HepG2 (cell line): Measurements from ENCODE around the gene RALB. TPM values are rescaled to one million over a fixed set of nuclear protein-coding genes. Genes with fewer than 3 reads are reported as not detected.

Source experiments
- ATF5 ChIP-seq: sonication (generic); formaldehyde crosslinking; IDR thresholded peaks from 2 replicates; pipeline ENCODE4 v1.4.0; 2020; ENCODE audit warnings: mild to moderate bottlenecking, low read depth, missing genetic modification reagents
- ATF7-NPFF ChIP-seq: sonication (generic); formaldehyde crosslinking; IDR thresholded peaks from 2 replicates; pipeline ENCODE4 v1.8.1; 2023; ENCODE audit warnings: mild to moderate bottlenecking, low read depth, missing genetic modification reagents, moderate library complexity
- BCL6 ChIP-seq: IDR thresholded peaks from 2 replicates; pipeline ENCODE4 v1.6.1; 2016; ENCODE audit warnings: missing genetic modification reagents, missing compliant biosample characterization
- CBX2 ChIP-seq, 2 experiments: fragments of 200-600 bp in 1 of 2; sonication (generic); formaldehyde crosslinking in 1 of 2; IDR thresholded peaks; 2 replicates each; pipeline versions ENCODE4 v1.7.0 to v1.8.1; 2018 to 2022; ENCODE audit warnings: low read depth in 2 of 2, low read length in 1 of 2, mild to moderate bottlenecking in 1 of 2, missing genetic modification reagents in 1 of 2
- CENPBD1 ChIP-seq: sonication (generic); formaldehyde crosslinking; IDR thresholded peaks from 2 replicates; pipeline ENCODE4 v1.8.0; 2022; ENCODE audit warnings: missing genetic modification reagents, low read depth, mild to moderate bottlenecking, borderline replicate concordance
- GFI1 ChIP-seq: sonication (generic); formaldehyde crosslinking; IDR thresholded peaks from 2 replicates; pipeline ENCODE4 v1.5.0; 2020; ENCODE audit warnings: missing genetic modification reagents, mild to moderate bottlenecking, borderline replicate concordance
- GPN1 ChIP-seq: sonication (generic); formaldehyde crosslinking; IDR thresholded peaks from 2 replicates; pipeline ENCODE4 v1.5.1; 2020; ENCODE audit warnings: missing genetic modification reagents, borderline replicate concordance
- NFRKB ChIP-seq: fragments of 450-650 bp; IDR thresholded peaks from 2 replicates; pipeline ENCODE4 v1.6.1; 2017
- NPAS2 ChIP-seq: sonication (generic); formaldehyde crosslinking; IDR thresholded peaks from 2 replicates; pipeline ENCODE4 v1.8.0; 2022; ENCODE audit warnings: mild to moderate bottlenecking, missing genetic modification reagents, borderline replicate concordance
- ONECUT2 ChIP-seq: sonication (generic); formaldehyde crosslinking; IDR thresholded peaks from 2 replicates; pipeline ENCODE4 v1.4.0; 2020; ENCODE audit warnings: missing genetic modification reagents
- POLR2A ChIP-seq, 2 experiments: IDR thresholded peaks; 2 replicates each; pipeline ENCODE4 v1.6.1; 2011; ENCODE audit warnings: low read depth in 2 of 2, low read length in 2 of 2, mild to moderate bottlenecking in 1 of 2, moderate library complexity in 1 of 2; ENCODE audit not compliant: insufficient read depth in 1 of 2
- RARA ChIP-seq: IDR thresholded peaks from 2 replicates; pipeline ENCODE4 v1.6.1; 2016; ENCODE audit warnings: missing genetic modification reagents, missing compliant biosample characterization
- SIX4 ChIP-seq: sonication (generic); formaldehyde crosslinking; IDR thresholded peaks from 2 replicates; pipeline ENCODE4 v1.4.0; 2020; ENCODE audit warnings: missing genetic modification reagents
- SRSF4 ChIP-seq: fragments of 200-400 bp; formaldehyde crosslinking; IDR thresholded peaks from one replicate; pipeline ENCODE4 v1.6.1; 2018; ENCODE audit warnings: mild to moderate bottlenecking, low read depth, low read length, moderate library complexity; ENCODE audit not compliant: poor library complexity, severe bottlenecking
- ZFP41 ChIP-seq: sonication (generic); formaldehyde crosslinking; IDR thresholded peaks from 2 replicates; pipeline ENCODE4 v1.4.0; 2020; ENCODE audit warnings: mild to moderate bottlenecking, missing genetic modification reagents, borderline replicate concordance
- ZFP91 ChIP-seq: sonication (generic); formaldehyde crosslinking; IDR thresholded peaks from 2 replicates; pipeline ENCODE4 v1.9.0; 2022; ENCODE audit warnings: missing genetic modification reagents, mild to moderate bottlenecking, borderline replicate concordance
- ZMAT5 ChIP-seq: sonication (generic); formaldehyde crosslinking; IDR thresholded peaks from 2 replicates; pipeline ENCODE4 v1.5.0; 2020; ENCODE audit warnings: mild to moderate bottlenecking, low read depth, missing genetic modification reagents, borderline replicate concordance
- ZNF446 ChIP-seq: sonication (generic); formaldehyde crosslinking; IDR thresholded peaks from 2 replicates; pipeline ENCODE4 v1.5.0; 2020; ENCODE audit warnings: mild to moderate bottlenecking, missing genetic modification reagents
- ZNF619 ChIP-seq: sonication (generic); formaldehyde crosslinking; IDR thresholded peaks from 2 replicates; pipeline ENCODE4 v1.4.0; 2020; ENCODE audit warnings: mild to moderate bottlenecking, missing genetic modification reagents
- ZNF674 ChIP-seq: sonication (generic); formaldehyde crosslinking; IDR thresholded peaks from 2 replicates; pipeline ENCODE4 v1.5.0; 2020; ENCODE audit warnings: low read depth, mild to moderate bottlenecking, missing genetic modification reagents
- ZNF768 ChIP-seq: sonication (generic); formaldehyde crosslinking; IDR thresholded peaks from 2 replicates; pipeline ENCODE4 v1.4.0; 2020; ENCODE audit warnings: missing genetic modification reagents
- ZNF879 ChIP-seq: sonication (generic); formaldehyde crosslinking; IDR thresholded peaks from 2 replicates; pipeline ENCODE4 v1.8.1; 2023; ENCODE audit warnings: missing genetic modification reagents
- polyA plus RNA-seq, 8 experiments: library from polyadenylated mRNA; depleted of rRNA in 3 of 8; stranded (reverse) in 7 of 8; unstranded in 1 of 8; fragments of >200 nt; fragmentation: Illumina TruSeq in 4 of 8; extraction: Trizol in 4 of 8; gene quantifications; 2 replicates each; pipeline versions ENCODE4 v1.2.1 to v1.2.3, GENCODE V29; 2011 to 2016; ENCODE audit warnings: low read depth in 4 of 8, missing spikeins in 1 of 8, mixed read lengths in 1 of 8; ENCODE audit not compliant: insufficient read depth in 1 of 8
- total RNA-seq, 5 experiments: library from RNA; depleted of rRNA; stranded (reverse); fragments of >200 nt; fragmentation: Illumina TruSeq; extraction: Trizol; gene quantifications; 2 replicates each; pipeline ENCODE4 v1.2.3, GENCODE V29; 2016; ENCODE audit warnings: low read depth in 1 of 5
- TF ChIP-seq, protein P1 (sequence below): sonication (generic); formaldehyde crosslinking; IDR thresholded peaks from 2 replicates; pipeline ENCODE4 v1.4.0; 2020; ENCODE audit warnings: missing genetic modification reagents, borderline replicate concordance

RALB gene
- total and polyA plus RNA-seq, 2 of the 13 experiments (the other 11 are each of a cell fraction or from before 2014, with no cell fraction given), result 37.8 to 43.2 TPM

- TF ChIP-seq ZNF768, result no peak; the same call in 1 of the 2 replicates
- TF ChIP-seq ZMAT5, result no peak
- peak; percentile 40; the same call in 1 of the 2 replicates for TF ChIP-seq ZFP91 (CRISPR knock-in tag)
- no peak for TF ChIP-seq ZNF619
- TF ChIP-seq ONECUT2 (CRISPR knock-in tag), result no peak
- TF ChIP-seq ATF7-NPFF (CRISPR knock-in tag), result no peak
- TF ChIP-seq BCL6 (CRISPR knock-in tag), result 0 out of 2 replicates have a peak, but pooled peaks have one; percentile 36
- TF ChIP-seq, protein P1, sequence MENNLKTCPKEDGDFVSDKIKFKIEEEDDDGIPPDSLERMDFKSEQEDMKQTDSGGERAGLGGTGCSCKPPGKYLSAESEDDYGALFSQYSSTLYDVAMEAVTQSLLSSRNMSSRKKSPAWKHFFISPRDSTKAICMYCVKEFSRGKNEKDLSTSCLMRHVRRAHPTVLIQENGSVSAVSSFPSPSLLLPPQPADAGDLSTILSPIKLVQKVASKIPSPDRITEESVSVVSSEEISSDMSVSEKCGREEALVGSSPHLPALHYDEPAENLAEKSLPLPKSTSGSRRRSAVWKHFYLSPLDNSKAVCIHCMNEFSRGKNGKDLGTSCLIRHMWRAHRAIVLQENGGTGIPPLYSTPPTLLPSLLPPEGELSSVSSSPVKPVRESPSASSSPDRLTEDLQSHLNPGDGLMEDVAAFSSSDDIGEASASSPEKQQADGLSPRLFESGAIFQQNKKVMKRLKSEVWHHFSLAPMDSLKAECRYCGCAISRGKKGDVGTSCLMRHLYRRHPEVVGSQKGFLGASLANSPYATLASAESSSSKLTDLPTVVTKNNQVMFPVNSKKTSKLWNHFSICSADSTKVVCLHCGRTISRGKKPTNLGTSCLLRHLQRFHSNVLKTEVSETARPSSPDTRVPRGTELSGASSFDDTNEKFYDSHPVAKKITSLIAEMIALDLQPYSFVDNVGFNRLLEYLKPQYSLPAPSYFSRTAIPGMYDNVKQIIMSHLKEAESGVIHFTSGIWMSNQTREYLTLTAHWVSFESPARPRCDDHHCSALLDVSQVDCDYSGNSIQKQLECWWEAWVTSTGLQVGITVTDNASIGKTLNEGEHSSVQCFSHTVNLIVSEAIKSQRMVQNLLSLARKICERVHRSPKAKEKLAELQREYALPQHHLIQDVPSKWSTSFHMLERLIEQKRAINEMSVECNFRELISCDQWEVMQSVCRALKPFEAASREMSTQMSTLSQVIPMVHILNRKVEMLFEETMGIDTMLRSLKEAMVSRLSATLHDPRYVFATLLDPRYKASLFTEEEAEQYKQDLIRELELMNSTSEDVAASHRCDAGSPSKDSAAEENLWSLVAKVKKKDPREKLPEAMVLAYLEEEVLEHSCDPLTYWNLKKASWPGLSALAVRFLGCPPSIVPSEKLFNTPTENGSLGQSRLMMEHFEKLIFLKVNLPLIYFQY (CRISPR knock-in tag), result no peak
- TF ChIP-seq SIX4 (CRISPR knock-in tag), result no peak
- TF ChIP-seq POLR2A (IDR thresholded peaks at IDR 0.05; ENCODE audit: insufficient read depth in 1 of 2, low read depth in 2 of 2, low read length in 2 of 2), result no peak
- TF ChIP-seq GPN1 (CRISPR knock-in tag), result no peak
- TF ChIP-seq ZNF674 (CRISPR knock-in tag), result no peak
- no peak for TF ChIP-seq NFRKB
- TF ChIP-seq ZNF446 (CRISPR knock-in tag), result no peak
- no peak for TF ChIP-seq CENPBD1 (CRISPR knock-in tag)
- TF ChIP-seq ATF5, result no peak
- no peak for TF ChIP-seq SRSF4
- no peak for TF ChIP-seq ZFP41
- no peak for TF ChIP-seq RARA (CRISPR knock-in tag)
- TF ChIP-seq ZNF879 (CRISPR knock-in tag), result no peak
- no peak for TF ChIP-seq CBX2 (IDR thresholded peaks at IDR 0.05; ENCODE audit: low read depth, low read length)
- no peak for TF ChIP-seq CBX2 (CRISPR knock-in tag; IDR thresholded peaks at IDR 0.05; ENCODE audit: low read depth)
- TF ChIP-seq NPAS2, result no peak
- 0 out of 2 replicates have a peak, but pooled peaks have one; percentile 4 for TF ChIP-seq GFI1 (CRISPR knock-in tag)
Measured at GRCh38 chr2:120312860-120313694, 60.4 kb downstream of the RALB start (continued).
